Fibroblast of peridontal ligament (primary cell): ENCODE data around the gene FBXO2.
"Not testable (repeated sequence)": the region's sequence is repeated elsewhere in the genome, so short reads cannot be mapped to it uniquely, and the experiment has no call there.

Experiments used
- DNase-seq: peaks from one replicate; pipeline ENCODE4 v3.0.0-alpha.2; 2010; ENCODE audit errors: extremely low read depth

The FBXO2 gene

GRCh38 chr1:11629184-11630016, 24.8 kb downstream of the FBXO2 start:
- no peak for DNase-seq

GRCh38 chr1:11628767-11629166, 25.5 kb downstream of the FBXO2 start:
- DNase-seq = no peak

- no peak for DNase-seq
These were observed 27.7 kb downstream of the FBXO2 start for GRCh38 chr1:11626551-11626950.

- DNase-seq = no peak
These were observed 30.5 kb downstream of the FBXO2 start for GRCh38 chr1:11623702-11624101.

- no peak for DNase-seq
These were observed 31.8 kb downstream of the FBXO2 start for GRCh38 chr1:11622398-11622797.

- no peak for DNase-seq
These were observed 33.3 kb downstream of the FBXO2 start for GRCh38 chr1:11620924-11621323.

- no peak for DNase-seq
These were observed 33.8 kb downstream of the FBXO2 start for GRCh38 chr1:11620405-11620804.

- DNase-seq = no peak
These were observed 36.5 kb downstream of the FBXO2 start for GRCh38 chr1:11617741-11618140.

- no peak for DNase-seq
These were observed 36.9 kb downstream of the FBXO2 start for GRCh38 chr1:11617314-11617713.

- DNase-seq = no peak
These were observed 37.5 kb downstream of the FBXO2 start for GRCh38 chr1:11616766-11617165.

GRCh38 chr1:11615090-11615489, 39.1 kb downstream of the FBXO2 start:
- no peak for DNase-seq

- no peak for DNase-seq
These were observed 40.9 kb downstream of the FBXO2 start for GRCh38 chr1:11613347-11613746.

- no peak for DNase-seq
These were observed 42.4 kb downstream of the FBXO2 start for GRCh38 chr1:11611638-11612327.

- no peak for DNase-seq
These were observed 43.5 kb downstream of the FBXO2 start for GRCh38 chr1:11610629-11611180.

GRCh38 chr1:11609378-11609777, 44.9 kb downstream of the FBXO2 start:
- DNase-seq = not testable (repeated sequence)

- DNase-seq = not testable (repeated sequence)
These were observed 45.6 kb downstream of the FBXO2 start for GRCh38 chr1:11608596-11609130.

GRCh38 chr1:11606775-11607174, 47.5 kb downstream of the FBXO2 start:
- no peak for DNase-seq

GRCh38 chr1:11602981-11603380, 51.2 kb downstream of the FBXO2 start:
- no peak for DNase-seq

- DNase-seq = no peak
These were observed 51.8 kb downstream of the FBXO2 start for GRCh38 chr1:11602424-11602823.

- no peak for DNase-seq
These were observed 53.4 kb downstream of the FBXO2 start for GRCh38 chr1:11600836-11601235.

GRCh38 chr1:11599891-11600576, 54.2 kb downstream of the FBXO2 start:
- DNase-seq = no peak

- DNase-seq = no peak
These were observed 55.8 kb downstream of the FBXO2 start for GRCh38 chr1:11598461-11598860.
